ENCODE data around the gene C14orf132.

Gene C14orf132

DNA sequence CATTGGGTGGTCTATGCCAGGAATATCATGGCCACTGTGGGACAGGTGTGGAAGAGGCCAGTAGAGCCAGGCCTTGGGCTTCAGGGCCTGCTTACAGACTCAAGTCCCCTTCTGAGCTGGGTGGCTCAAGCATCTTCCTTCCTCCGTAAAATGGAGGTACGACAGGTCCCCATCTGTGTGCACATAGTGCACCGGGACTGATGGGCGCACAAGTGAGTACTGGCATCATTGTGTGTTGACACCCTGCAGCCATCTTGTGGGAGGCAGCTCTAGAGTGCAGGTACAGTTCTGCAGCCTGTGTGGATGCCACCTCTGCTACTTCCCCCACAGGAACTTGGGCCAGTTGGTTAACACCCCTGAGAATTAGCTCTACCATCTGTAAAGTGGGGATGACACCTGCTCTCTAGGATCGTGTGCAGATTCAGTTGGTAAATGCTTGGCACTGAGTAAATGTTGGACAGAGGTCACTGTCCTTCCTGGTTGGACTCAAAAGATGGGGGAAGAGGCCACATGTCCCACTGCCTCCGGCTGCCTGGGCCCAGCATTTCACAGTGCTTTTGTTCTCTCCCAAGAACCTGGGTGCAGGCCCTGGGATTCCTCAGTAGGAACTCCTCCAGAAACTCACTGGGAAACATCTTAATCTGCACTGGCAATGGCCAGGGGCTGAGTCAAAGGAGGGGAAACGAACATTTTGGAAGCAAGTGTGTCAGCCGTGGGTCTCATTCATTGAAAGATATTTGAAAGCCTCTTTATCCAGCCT lies 70.6 kb downstream of the C14orf132 start:
- Histone ChIP-seq H3K27ac (ENCODE audit: low read depth, low read length) (no peak overlapping the region), H3K9ac (ENCODE audit: low read length) (no peak overlapping the region), H3K56ac (ENCODE audit: low read length) (no peak overlapping the region), H4K5ac (ENCODE audit: low read length) (no peak overlapping the region), H3K79me1 (ENCODE audit: low read length) (no peaks in the 10 kb centered on the region), H3K4me2 (ENCODE audit: low read length) (no peak overlapping the region), H3K4me3 (ENCODE audit: low read length) (no peak overlapping the region), H3K4ac (ENCODE audit: low read depth, low read length) (no peak overlapping the region), H3K4me1 (ENCODE audit: control insufficient read depth, low read depth, low read length) (no peaks in the 10 kb centered on the region), H4K8ac (ENCODE audit: low read depth, low read length) (no peak overlapping the region), H2BK120ac (ENCODE audit: low read depth, low read length) (no peak overlapping the region), H2AK5ac (ENCODE audit: low read length) (no peak overlapping the region), H3K79me2 (ENCODE audit: control insufficient read depth, insufficient read depth, low read length) (no peaks in the 10 kb centered on the region), H3K18ac (ENCODE audit: low read length) (no peak overlapping the region), H2BK5ac (ENCODE audit: low read length) (no peak overlapping the region), H3K27me3 (ENCODE audit: insufficient read depth, low read length, poor library complexity) (no peaks in the 10 kb centered on the region), H3K23ac (ENCODE audit: low read length) (no peak overlapping the region), H3K36me3 (ENCODE audit: control insufficient read depth, insufficient read depth, low read length) (no peaks in the 10 kb centered on the region), H2BK15ac (replicated peaks; ENCODE audit: low read depth) (no peak overlapping the region)
- no CpG with 5 or more reads among the region's 8 CpGs for WGBS (ENCODE audit: extremely low coverage, insufficient coverage, low lambda C conversion rate)
- DNase-seq: no peak

- DNase-seq: no peak
- no peaks in the 10 kb centered on the region for H3K79me1 ChIP-seq (ENCODE audit: low read length)
- no peak overlapping the region for H2AK5ac ChIP-seq (ENCODE audit: low read length)
- no peak overlapping the region for H2BK120ac ChIP-seq (ENCODE audit: low read depth, low read length)
- H3K9ac ChIP-seq (ENCODE audit: low read length): no peak overlapping the region
- no peak overlapping the region for H3K23ac ChIP-seq (ENCODE audit: low read length)
- no peak overlapping the region for H3K18ac ChIP-seq (ENCODE audit: low read length)
- H4K5ac ChIP-seq (ENCODE audit: low read length): no peak overlapping the region
- no peak overlapping the region for H2BK15ac ChIP-seq (replicated peaks; ENCODE audit: low read depth)
- H3K36me3 ChIP-seq (ENCODE audit: control insufficient read depth, insufficient read depth, low read length): no peaks in the 10 kb centered on the region
- no peak overlapping the region for H3K4me2 ChIP-seq (ENCODE audit: low read length)
- no peaks in the 10 kb centered on the region for H3K79me2 ChIP-seq (ENCODE audit: control insufficient read depth, insufficient read depth, low read length)
- no peak overlapping the region for H3K27ac ChIP-seq (ENCODE audit: low read depth, low read length)
- H3K27me3 ChIP-seq (ENCODE audit: insufficient read depth, low read length, poor library complexity): no peaks in the 10 kb centered on the region
- no peak overlapping the region for H2BK5ac ChIP-seq (ENCODE audit: low read length)
- no peak overlapping the region for H3K56ac ChIP-seq (ENCODE audit: low read length)
- H4K8ac ChIP-seq (ENCODE audit: low read depth, low read length): no peak overlapping the region
- WGBS (ENCODE audit: extremely low coverage, insufficient coverage, low lambda C conversion rate): no CpG with 5 or more reads among the region's 3 CpGs
- no peak overlapping the region for H3K4me3 ChIP-seq (ENCODE audit: low read length)
- H3K4me1 ChIP-seq (ENCODE audit: control insufficient read depth, low read depth, low read length): no peaks in the 10 kb centered on the region
- H3K4ac ChIP-seq (ENCODE audit: low read depth, low read length): no peak overlapping the region
Observed at GRCh38 chr14:96112032-96112431, 72.9 kb downstream of the C14orf132 start.

DNA sequence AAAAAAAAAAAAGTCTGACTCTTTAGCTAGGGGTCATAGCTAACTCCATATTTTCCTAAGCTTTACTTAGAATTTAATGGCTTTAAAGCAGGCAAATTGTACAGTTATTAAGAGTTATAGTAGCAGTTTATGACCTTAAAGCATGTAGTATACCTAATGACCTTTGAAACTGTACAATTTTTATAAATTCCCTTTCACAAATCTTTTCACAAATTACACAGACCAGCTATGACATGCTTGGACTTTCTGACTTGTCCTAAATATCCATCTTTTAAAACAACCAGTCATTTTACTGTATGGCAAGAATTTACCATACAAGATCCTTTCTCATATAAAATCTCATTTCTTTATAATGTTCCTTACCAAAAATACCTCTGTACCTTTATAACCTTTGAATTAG lies 74.8 kb downstream of the C14orf132 start:
- H3K27ac ChIP-seq (ENCODE audit: low read depth, low read length): no peak overlapping the region

GRCh38 chr14:96117101-96117897 lies 78.1 kb downstream of the C14orf132 start:
- WGBS (ENCODE audit: extremely low coverage, insufficient coverage, low lambda C conversion rate): no CpG with 5 or more reads among the region's 7 CpGs
- H3K79me1 ChIP-seq (ENCODE audit: low read length): no peaks in the 10 kb centered on the region
- H3K18ac ChIP-seq (ENCODE audit: low read length): no peak overlapping the region
- no peaks in the 10 kb centered on the region for H3K4me1 ChIP-seq (ENCODE audit: control insufficient read depth, low read depth, low read length)
- no peak overlapping the region for H4K8ac ChIP-seq (ENCODE audit: low read depth, low read length)
- H3K4me2 ChIP-seq (ENCODE audit: low read length): no peak overlapping the region
- H3K23ac ChIP-seq (ENCODE audit: low read length): no peak overlapping the region
- no peak overlapping the region for H3K27ac ChIP-seq (ENCODE audit: low read depth, low read length)
- H2BK120ac ChIP-seq (ENCODE audit: low read depth, low read length): no peak overlapping the region
- H3K4me3 ChIP-seq (ENCODE audit: low read length): no peak overlapping the region
- H3K79me2 ChIP-seq (ENCODE audit: control insufficient read depth, insufficient read depth, low read length): no peaks in the 10 kb centered on the region
- H3K56ac ChIP-seq (ENCODE audit: low read length): no peak overlapping the region
- H3K4ac ChIP-seq (ENCODE audit: low read depth, low read length): no peak overlapping the region
- no peak overlapping the region for H2AK5ac ChIP-seq (ENCODE audit: low read length)
- H4K5ac ChIP-seq (ENCODE audit: low read length): no peak overlapping the region
- H2BK15ac ChIP-seq (replicated peaks; ENCODE audit: low read depth): no peak overlapping the region
- no peaks in the 10 kb centered on the region for H3K27me3 ChIP-seq (ENCODE audit: insufficient read depth, low read length, poor library complexity)
- H2BK5ac ChIP-seq (ENCODE audit: low read length): no peak overlapping the region
- no peak for DNase-seq
- H3K9ac ChIP-seq (ENCODE audit: low read length): no peak overlapping the region
- H3K36me3 ChIP-seq (ENCODE audit: control insufficient read depth, insufficient read depth, low read length): no peaks in the 10 kb centered on the region

More for the DNA sequence above, 74.8 kb downstream of the C14orf132 start:
- Histone ChIP-seq H3K23ac (ENCODE audit: low read length) (no peak overlapping the region), H2BK120ac (ENCODE audit: low read depth, low read length) (no peak overlapping the region), H3K4me2 (ENCODE audit: low read length) (no peak overlapping the region), H3K36me3 (ENCODE audit: control insufficient read depth, insufficient read depth, low read length) (no peaks in the 10 kb centered on the region), H2BK5ac (ENCODE audit: low read length) (no peak overlapping the region), H3K79me1 (ENCODE audit: low read length) (no peaks in the 10 kb centered on the region), H3K56ac (ENCODE audit: low read length) (no peak overlapping the region), H3K9ac (ENCODE audit: low read length) (no peak overlapping the region), H2AK5ac (ENCODE audit: low read length) (no peak overlapping the region), H3K18ac (ENCODE audit: low read length) (no peak overlapping the region), H3K79me2 (ENCODE audit: control insufficient read depth, insufficient read depth, low read length) (no peaks in the 10 kb centered on the region), H4K5ac (ENCODE audit: low read length) (no peak overlapping the region), H2BK15ac (replicated peaks; ENCODE audit: low read depth) (no peak overlapping the region), H4K8ac (ENCODE audit: low read depth, low read length) (no peak overlapping the region), H3K4me1 (ENCODE audit: control insufficient read depth, low read depth, low read length) (no peaks in the 10 kb centered on the region), H3K27me3 (ENCODE audit: insufficient read depth, low read length, poor library complexity) (no peaks in the 10 kb centered on the region), H3K4me3 (ENCODE audit: low read length) (no peak overlapping the region), H3K4ac (ENCODE audit: low read depth, low read length) (no peak overlapping the region)
- peak; percentile 24 for DNase-seq

GRCh38 chr14:96117960-96118359 lies 78.8 kb downstream of the C14orf132 start:
- H4K8ac ChIP-seq (ENCODE audit: low read depth, low read length): no peak overlapping the region
- H3K18ac ChIP-seq (ENCODE audit: low read length): no peak overlapping the region
- H3K4me3 ChIP-seq (ENCODE audit: low read length): no peak overlapping the region
- H2BK15ac ChIP-seq (replicated peaks; ENCODE audit: low read depth): no peak overlapping the region
- no peak overlapping the region for H3K23ac ChIP-seq (ENCODE audit: low read length)
- no peak overlapping the region for H3K27ac ChIP-seq (ENCODE audit: low read depth, low read length)
- H3K27me3 ChIP-seq (ENCODE audit: insufficient read depth, low read length, poor library complexity): no peaks in the 10 kb centered on the region
- no peaks in the 10 kb centered on the region for H3K79me2 ChIP-seq (ENCODE audit: control insufficient read depth, insufficient read depth, low read length)
- no peak overlapping the region for H2BK120ac ChIP-seq (ENCODE audit: low read depth, low read length)
- no peaks in the 10 kb centered on the region for H3K79me1 ChIP-seq (ENCODE audit: low read length)
- H3K4me2 ChIP-seq (ENCODE audit: low read length): no peak overlapping the region
- no peak for DNase-seq
- no peak overlapping the region for H3K56ac ChIP-seq (ENCODE audit: low read length)
- no CpG with 5 or more reads among the region's 6 CpGs for WGBS (ENCODE audit: extremely low coverage, insufficient coverage, low lambda C conversion rate)
- H4K5ac ChIP-seq (ENCODE audit: low read length): no peak overlapping the region
- H3K4ac ChIP-seq (ENCODE audit: low read depth, low read length): no peak overlapping the region
- H3K36me3 ChIP-seq (ENCODE audit: control insufficient read depth, insufficient read depth, low read length): no peaks in the 10 kb centered on the region
- H2BK5ac ChIP-seq (ENCODE audit: low read length): no peak overlapping the region
- H3K9ac ChIP-seq (ENCODE audit: low read length): no peak overlapping the region
- no peak overlapping the region for H2AK5ac ChIP-seq (ENCODE audit: low read length)
- H3K4me1 ChIP-seq (ENCODE audit: control insufficient read depth, low read depth, low read length): no peaks in the 10 kb centered on the region

All from mesendoderm (in vitro differentiated cells).